Kidney epithelial cell (primary cell): ENCODE measurements around the gene FTSJ3. TPM values are rescaled to one million over a fixed set of nuclear protein-coding genes. Genes with fewer than 3 reads are reported as not detected.

Experiments
- DNase-seq: peaks from one replicate; pipeline ENCODE4 v3.0.0-alpha.2; 2010; ENCODE audit warnings: low read depth
- H3K27me3 ChIP-seq: 2 replicates; pipeline ENCODE4 v1.6.0; 2011; ENCODE audit warnings: low read length; ENCODE audit not compliant: control insufficient read depth, insufficient read depth
- H3K36me3 ChIP-seq: 2 replicates; pipeline ENCODE4 v1.5.1; 2011; ENCODE audit warnings: low read length; ENCODE audit not compliant: control insufficient read depth, insufficient read depth
- H3K4me3 ChIP-seq: 2 replicates; pipeline ENCODE4 v1.5.1; 2011; ENCODE audit warnings: low read depth, mild to moderate bottlenecking, control low read depth, low read length
- total RNA-seq: library from RNA; depleted of rRNA; stranded (reverse); fragments of >200 nt; gene quantifications from 2 replicates; pipeline ENCODE4 v1.2.3, GENCODE V29; 2015
- TF ChIP-seq, protein P1 (sequence below): IDR thresholded peaks from 2 replicates; pipeline ENCODE4 v1.5.1; 2011; ENCODE audit warnings: mild to moderate bottlenecking, moderate library complexity, low read length, control low read depth, inconsistent platforms; ENCODE audit not compliant: insufficient read depth, poor library complexity, severe bottlenecking

FTSJ3 gene
- total RNA-seq, 1 donor from 2014 or later = 52.1 TPM

DNA sequence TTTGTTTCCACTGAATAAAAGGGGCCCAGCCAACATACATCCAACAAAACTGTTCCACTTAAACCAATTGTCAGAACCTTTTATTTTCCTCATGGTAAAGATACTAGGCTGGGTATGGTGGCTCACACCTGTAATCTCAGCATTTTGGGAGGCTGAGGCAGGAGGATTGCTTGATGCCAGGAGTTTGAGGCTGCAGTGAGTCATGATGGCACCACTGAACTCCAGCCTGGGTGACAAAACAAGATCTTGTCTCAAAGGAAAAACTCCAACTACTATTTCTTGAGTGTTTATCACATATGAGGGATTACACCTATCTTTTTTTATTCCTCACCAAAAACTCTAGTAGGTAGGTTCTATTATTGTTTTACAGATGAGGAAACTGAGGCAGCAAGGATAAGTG lies 4.9 kb downstream of the FTSJ3 start:
- no peak for DNase-seq
- peaks cover 18% of the 10 kb centered on the region for H3K36me3 ChIP-seq
- H3K27me3 ChIP-seq = no peaks in the 10 kb centered on the region
- H3K4me3 ChIP-seq = no peak overlapping the region
- TF ChIP-seq, protein P1, sequence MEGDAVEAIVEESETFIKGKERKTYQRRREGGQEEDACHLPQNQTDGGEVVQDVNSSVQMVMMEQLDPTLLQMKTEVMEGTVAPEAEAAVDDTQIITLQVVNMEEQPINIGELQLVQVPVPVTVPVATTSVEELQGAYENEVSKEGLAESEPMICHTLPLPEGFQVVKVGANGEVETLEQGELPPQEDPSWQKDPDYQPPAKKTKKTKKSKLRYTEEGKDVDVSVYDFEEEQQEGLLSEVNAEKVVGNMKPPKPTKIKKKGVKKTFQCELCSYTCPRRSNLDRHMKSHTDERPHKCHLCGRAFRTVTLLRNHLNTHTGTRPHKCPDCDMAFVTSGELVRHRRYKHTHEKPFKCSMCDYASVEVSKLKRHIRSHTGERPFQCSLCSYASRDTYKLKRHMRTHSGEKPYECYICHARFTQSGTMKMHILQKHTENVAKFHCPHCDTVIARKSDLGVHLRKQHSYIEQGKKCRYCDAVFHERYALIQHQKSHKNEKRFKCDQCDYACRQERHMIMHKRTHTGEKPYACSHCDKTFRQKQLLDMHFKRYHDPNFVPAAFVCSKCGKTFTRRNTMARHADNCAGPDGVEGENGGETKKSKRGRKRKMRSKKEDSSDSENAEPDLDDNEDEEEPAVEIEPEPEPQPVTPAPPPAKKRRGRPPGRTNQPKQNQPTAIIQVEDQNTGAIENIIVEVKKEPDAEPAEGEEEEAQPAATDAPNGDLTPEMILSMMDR = no peak

- H3K27me3 ChIP-seq = no peaks in the 10 kb centered on the region
- no peak overlapping the region for H3K4me3 ChIP-seq
- H3K36me3 ChIP-seq = peaks cover 19% of the 10 kb centered on the region
- DNase-seq = no peak
- TF ChIP-seq, protein P1 = no peak
Measured at GRCh38 chr17:63821804-63822203, 5.7 kb downstream of the FTSJ3 start.

DNA sequence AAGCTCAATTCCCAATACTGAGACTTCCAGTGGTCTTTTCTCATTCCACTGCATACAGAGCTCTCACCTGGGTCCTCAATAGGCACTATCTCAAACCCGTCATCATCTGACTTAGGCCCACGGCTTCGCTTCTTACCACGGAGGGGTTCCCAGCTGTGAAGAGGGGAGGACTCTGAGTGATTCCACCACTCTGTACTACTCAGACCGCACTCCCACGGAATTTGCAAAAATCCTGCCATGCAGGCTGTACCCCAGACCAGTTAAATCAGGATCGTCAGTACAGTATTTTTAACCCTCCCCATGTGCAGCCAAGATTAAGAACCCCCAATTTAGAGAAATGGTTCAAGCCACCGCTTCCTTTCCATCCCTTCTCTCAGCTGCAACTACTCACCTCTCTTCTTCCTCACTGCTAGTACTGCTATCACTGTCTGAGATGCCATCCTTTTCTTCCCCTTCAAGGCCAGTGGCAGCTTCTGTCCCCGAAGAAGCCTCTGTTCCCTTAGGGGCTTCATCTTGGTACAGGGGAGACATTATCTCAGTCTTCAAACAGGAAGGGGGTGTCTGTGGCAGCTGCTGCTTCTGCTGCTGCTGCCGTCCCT lies 6.4 kb downstream of the FTSJ3 start:
- H3K36me3 ChIP-seq = peaks cover 19% of the 10 kb centered on the region
- TF ChIP-seq, protein P1 = no peak
- H3K4me3 ChIP-seq = no peak overlapping the region
- H3K27me3 ChIP-seq = no peaks in the 10 kb centered on the region
- DNase-seq = no peak

DNA sequence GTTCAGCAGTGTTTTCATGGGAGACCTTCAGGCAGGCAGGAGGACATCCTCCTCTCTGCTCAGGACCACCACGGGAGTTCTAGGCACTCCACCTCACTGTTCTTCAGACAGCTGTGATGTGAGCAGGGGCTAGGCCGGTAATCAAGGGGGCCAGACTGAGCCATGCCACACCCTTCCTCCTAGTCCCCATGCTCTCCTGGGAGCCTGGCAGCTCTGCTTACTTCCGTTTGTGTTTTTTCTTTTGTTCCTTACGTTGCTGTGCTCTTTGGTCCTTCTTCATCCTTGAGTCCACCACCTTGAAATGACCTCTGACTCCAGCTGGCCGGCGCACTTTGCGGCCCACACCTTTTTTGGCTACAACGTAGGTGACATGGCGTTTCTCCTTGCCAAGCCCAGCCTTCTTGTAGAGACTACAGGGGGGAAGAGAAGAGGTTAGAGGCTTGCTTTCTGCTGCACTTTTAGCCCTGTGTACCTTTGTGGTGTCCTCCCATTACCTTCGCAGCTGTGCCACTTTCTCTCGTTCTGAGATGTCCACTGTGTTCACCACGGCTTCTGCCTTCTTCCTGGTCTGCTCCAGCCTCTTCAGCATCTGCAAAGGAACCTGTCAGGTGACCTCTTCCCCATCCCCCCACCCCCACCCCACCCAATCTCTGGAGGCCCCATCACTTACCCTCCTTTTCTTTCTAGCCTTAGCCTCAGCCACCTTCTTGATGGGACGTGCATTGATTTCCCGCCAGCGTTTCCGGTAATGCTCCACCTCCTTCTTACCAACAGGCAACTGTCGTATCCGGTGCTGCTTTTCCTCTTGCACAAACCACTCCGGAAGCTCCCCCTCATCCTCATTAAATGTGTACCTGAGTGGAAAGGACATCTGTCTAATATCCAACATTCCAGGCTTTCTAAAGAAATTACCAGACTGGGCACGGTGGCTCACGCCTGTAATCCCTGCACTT lies 7.6 kb downstream of the FTSJ3 start:
- H3K36me3 ChIP-seq = peaks cover 17% of the 10 kb centered on the region
- H3K27me3 ChIP-seq = no peaks in the 10 kb centered on the region
- TF ChIP-seq, protein P1 = no peak
- no peak for DNase-seq
- H3K4me3 ChIP-seq = no peak overlapping the region

GRCh38 chr17:63819131-63819530 lies 8.3 kb downstream of the FTSJ3 start:
- Histone ChIP-seq H3K36me3 (peaks cover 13% of the 10 kb centered on the region), H3K4me3 (no peak overlapping the region), H3K27me3 (no peaks in the 10 kb centered on the region)
- no peak for DNase-seq
- TF ChIP-seq, protein P1 = no peak
